NCI-H446 (cell line): ENCODE results near the gene FBXO46.

ENCODE experiments used
- DNase-seq, 2 experiments: peaks; one replicate each; lab custom pipeline; 2025; lab: John Stamatoyannopoulos, UW

Gene FBXO46

DNA sequence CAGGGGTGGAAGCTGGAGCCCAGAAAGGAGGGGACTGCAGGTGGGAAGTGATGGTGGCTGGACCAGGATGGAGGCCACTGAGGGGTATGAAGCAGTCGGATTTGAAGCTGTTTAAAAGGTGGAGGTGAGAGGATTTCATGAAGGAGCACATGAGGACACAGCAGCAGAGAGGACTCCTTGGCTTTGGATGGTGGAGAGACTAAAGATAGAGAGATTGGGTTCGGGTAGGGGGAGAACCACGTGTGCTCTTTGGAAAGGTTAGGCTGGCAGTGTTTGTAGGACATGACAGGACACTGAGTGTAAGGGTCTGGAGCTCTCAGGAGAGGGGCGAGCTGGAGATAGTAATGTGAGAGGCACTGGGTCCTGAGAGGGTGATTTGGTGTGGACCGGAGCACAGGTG lies 47.8 kb downstream of the FBXO46 start:
- no peak for DNase-seq

DNA sequence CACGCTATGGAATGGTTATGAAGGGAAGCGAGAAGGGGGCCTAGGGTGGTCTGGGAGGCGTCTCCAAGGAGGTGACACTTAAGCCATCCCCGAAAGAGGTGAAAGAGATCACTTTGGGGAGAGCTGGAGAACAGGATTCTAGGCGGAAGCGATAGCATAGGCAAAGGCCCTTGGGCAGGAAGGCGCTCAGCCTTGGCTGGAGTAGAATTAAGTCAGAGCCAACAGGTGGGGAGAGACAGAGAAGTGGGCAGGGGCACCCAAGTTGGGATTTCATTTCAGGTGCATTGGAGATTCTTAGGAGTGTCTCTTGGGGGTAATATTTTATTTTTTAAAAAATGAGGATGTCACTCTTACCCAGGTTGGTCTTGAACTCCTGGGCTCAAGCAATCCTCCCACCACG lies 48.6 kb downstream of the FBXO46 start:
- no peak for DNase-seq

DNA sequence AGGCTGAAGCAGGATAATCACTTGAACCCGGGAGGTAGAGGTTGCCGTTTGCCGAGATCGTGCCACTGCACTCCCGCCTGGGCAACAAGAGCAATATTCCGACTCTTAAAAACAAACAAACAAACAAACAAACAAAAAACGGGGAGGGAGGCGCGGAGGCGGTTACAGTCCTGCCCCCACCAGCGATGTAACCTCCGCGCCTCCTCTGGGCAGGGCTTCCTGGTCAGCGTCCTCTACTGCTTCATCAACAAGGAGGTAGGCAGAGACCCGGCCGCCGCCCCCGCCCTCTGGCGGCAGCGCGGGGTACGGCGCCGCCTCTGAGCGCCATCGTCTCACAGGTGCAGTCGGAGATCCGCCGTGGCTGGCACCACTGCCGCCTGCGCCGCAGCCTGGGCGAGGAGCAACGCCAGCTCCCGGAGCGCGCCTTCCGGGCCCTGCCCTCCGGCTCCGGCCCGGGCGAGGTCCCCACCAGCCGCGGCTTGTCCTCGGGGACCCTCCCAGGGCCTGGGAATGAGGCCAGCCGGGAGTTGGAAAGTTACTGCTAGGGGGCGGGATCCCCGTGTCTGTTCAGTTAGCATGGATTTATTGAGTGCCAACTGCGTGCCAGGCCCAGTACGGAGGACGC lies 49.2 kb downstream of the FBXO46 start:
- peak; percentile 59 to 85 for DNase-seq

DNA sequence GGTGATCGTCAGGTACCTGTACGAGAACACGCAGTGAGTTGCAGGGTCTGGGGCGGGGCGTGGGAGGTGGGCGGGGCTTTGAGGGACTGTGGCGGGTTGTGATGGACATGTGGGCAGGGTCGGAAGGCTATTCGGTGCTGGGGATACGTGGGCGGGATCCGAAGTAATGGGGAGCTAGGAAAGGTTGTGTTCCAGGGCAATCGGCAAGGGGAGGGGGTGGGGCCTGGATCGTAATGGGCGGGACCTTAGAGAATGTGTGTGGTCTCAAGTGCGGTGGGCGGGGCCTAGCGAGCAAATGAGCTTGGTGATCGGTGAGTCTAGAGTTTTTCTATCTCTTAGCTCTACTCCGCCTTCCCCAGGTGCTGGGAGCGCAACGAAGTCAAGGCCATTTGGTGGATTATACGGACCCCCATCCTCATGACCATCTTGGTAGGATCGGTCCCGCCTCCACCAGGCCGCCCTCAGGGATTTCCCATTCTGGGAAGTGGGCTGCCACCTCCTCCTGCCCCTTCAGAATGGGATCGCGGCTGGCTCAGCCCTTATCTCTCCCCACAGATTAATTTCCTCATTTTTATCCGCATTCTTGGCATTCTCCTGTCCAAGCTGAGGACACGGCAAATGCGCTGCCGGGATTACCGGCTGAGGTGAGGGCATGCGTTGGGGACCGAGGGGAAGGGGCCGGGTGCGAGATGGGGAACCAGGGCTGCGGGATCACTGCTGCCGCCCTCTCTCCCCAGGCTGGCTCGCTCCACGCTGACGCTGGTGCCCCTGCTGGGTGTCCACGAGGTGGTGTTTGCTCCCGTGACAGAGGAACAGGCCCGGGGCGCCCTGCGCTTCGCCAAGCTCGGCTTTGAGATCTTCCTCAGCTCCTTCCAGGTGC lies 53.1 kb downstream of the FBXO46 start:
- DNase-seq, result no peak

DNA sequence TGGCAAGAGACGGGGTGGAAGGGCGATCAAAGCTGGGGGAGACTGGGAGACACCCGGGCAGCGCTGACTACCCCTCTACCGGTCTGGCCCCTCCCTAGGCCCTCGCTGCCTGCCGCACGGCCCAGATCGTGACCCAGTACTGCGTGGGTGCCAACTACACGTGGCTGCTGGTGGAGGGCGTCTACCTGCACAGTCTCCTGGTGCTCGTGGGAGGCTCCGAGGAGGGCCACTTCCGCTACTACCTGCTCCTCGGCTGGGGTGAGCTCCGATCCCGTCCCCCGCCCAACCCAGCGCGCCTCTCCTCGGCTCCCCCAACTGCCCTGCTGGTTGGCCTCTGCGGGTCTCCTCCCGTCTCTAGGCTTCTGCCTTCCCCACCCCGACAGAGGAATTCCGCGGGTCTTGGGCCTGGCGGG lies 53.8 kb downstream of the FBXO46 start:
- DNase-seq, result no peak

DNA sequence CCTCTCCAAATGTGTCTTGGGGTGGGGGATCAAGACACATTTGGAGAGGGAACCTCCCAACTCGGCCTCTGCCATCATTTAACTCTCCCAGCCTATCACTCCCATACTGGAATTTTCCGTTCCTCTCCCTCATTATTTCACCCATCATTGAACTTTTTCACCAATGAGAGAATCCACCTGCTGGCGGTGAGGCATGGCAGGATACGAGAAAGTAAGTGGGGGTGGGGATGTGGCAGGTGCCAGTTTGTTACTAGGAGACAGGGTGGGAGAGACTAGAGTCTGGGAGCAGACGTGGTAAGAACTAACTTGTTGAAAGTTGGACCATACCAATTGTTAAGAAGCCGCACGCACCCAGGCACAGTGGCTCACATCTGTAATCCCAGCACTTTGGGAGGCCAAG lies 55.8 kb downstream of the FBXO46 start:
- no peak for DNase-seq

DNA sequence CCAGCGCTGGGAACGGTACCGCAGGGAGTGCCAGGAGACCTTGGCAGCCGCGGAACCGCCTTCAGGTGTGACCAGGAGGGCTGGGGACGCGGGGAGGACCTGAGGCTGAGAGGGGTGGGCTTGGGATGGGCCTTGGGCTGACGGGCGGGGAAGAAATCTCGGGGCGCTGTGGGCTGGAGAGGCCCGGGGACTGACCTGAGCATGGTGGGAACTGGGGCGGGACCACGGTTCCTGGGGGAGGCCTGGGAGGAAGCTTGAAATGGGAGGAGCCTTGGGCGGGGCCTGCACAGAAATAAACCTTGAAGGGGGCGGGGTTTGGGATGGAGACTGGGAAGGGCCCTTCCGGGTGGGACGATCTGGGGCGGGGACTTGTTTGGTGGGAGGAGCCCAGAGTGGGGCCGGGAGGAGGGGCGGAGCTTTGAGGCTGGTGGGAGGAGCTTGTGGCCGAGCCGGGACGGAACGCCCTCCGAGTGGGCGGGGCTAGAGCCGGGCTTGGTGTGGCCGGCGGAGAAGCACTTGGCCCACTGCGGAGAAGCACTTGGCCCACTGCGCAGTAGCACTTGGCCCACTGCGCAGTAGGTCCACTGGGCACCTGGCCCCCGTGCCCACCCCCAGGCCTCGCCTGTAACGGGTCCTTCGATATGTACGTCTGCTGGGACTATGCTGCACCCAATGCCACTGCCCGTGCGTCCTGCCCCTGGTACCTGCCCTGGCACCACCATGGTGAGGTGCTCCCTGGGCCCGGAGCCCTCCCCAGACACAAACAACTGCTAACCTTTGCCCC lies 59.8 kb downstream of the FBXO46 start:
- peak in 1 of 2 experiments; percentile 45 for DNase-seq

DNA sequence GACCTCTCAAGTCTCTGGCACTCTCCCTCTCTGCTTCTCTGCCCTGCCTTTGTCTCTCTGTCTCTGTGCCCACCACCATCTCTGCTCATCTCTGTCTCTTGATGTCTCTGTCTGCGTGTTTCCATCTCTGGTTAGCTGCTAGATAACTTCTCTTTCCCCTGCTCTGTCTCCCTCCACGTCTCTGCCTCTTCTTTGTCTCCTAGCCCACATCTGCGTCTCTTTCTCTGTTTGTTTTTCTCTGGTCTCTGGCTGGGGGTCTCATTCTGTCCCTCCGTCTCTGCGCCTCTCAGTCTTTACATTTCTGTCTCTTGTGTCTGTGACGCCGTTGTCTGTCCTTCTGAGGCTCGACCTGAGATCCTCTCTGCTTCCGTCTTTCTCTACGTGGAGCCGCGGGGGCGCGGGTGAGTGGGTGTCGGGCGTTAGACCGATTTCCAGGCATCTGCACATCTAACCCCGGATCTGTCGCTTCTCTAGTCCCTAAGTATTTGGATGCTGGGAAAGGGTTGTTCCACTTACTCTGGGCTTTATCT lies 62.3 kb downstream of the FBXO46 start:
- peak in 1 of 2 experiments; percentile 22 for DNase-seq

DNA sequence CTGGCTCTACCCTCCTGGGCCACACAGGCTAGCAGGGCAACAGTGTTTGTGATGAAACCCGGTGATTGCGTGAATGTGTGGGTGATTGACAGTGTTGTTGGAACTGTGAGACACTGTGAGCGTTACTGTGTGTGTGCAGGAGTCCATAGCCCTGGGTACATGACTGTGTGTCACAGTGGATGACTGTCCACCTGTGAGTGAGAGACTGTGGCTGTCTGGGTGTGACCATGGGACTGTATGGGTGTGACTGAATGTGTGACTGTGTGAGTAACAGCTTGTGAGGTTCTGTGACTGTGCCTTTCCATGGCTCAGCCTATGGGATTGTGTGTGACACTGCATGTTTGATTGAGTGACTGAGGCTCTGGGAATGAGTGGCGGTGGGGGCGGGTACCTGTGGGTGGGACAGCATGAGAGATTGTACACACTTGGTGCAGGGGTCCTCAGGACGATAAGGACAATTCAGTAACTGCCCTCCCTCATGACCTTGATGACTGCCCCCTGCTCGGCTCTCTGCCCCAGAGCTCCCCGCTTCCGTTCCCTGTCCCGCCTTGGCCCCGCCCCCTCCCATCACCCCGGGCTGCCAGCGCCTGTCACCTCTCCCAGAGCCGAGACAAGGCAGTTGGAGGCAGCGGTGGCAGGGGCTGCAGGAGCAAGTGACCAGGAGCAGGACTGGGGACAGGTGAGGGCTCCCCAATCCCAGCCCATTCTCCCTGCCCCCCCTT lies 62.9 kb downstream of the FBXO46 start, which contains the start of gene GIPR:
GIPR (plus strand) TSS at position 602 of the 722 bp plus-strand sequence. CDS start 1,300 bp downstream, outside the sequence.
- DNase-seq, result no peak

DNA sequence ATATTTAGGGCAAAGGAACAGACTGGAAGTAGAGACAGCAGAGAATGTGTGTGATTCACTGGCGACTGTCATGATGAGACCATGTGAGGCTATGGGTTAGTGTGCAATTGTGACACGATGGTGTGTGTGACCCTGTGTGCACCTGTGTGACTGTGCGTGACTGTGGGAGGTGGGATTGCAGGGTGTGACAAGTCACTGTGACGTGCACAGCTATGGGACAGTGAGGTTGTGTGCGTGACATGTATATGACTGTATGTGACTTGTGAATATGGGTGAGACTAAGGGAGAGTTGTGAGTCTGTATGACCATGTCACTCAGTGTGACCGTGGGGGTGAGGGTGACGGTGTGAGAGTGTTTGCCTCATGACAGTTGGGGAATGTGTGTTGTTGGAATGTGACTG lies 66.1 kb downstream of the FBXO46 start:
- DNase-seq, result no peak

DNA sequence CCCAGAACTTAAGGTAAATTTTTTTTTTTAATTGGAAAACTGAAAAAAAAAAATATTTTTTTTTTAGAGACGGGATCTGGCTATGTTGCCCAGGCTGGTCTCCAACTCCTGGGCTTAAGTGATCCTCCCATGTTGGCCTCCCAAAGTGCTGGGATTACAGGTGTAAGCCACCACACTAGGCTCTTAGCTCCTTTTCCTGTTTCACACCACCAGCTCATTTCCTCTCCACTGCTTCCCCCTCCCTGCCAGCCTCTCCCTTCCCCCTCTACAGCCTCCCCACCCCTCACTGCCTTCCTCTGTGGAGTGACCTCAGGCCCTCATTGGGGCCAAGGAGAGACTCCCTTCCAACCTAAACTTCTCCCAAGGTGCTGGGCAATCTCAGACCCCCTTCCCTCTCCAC lies 66.9 kb downstream of the FBXO46 start:
- no peak for DNase-seq

DNA sequence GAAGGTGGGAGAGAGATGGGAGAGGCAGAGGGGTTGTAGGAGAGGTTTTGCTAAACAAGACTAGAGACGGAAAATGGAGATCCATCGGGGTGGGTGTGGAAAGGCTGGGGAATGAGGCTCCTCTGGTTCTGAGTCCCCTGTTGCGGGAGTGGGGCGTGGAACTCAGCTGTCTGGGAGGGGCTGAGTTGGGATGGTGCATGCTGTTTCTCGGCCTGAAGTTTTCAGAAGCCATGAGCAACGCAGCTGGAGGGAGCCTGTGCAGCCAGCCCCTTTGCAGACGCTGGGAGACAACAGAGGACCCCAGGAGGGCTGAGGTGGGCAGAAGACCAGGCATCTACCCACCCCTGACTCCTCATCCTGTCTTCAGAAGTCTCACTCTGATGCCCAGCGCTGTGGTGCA lies 70.1 kb downstream of the FBXO46 start:
- no peak for DNase-seq
